SU-DHL-6 (cell line): ENCODE measurements around the gene HNRNPA1.

Experiments used
- CTCF ChIP-seq: fragments of 200-600 bp; sonication (generic); IDR thresholded peaks from one replicate; pipeline ENCODE4 v1.5.1; 2017; ENCODE audit warnings: antibody characterized with exemption, mild to moderate bottlenecking, low read length, moderate library complexity; ENCODE audit not compliant: insufficient read depth, poor library complexity, severe bottlenecking
- EZH2phosphoT487 ChIP-seq: fragments of 200-600 bp; sonication (generic), shearing (Covaris generic); conservative IDR thresholded peaks from 2 replicates; pipeline ENCODE4 v1.6.1; 2018; ENCODE audit warnings: mild to moderate bottlenecking, antibody characterized with exemption, low read length, moderate library complexity, mixed read lengths

DNA sequence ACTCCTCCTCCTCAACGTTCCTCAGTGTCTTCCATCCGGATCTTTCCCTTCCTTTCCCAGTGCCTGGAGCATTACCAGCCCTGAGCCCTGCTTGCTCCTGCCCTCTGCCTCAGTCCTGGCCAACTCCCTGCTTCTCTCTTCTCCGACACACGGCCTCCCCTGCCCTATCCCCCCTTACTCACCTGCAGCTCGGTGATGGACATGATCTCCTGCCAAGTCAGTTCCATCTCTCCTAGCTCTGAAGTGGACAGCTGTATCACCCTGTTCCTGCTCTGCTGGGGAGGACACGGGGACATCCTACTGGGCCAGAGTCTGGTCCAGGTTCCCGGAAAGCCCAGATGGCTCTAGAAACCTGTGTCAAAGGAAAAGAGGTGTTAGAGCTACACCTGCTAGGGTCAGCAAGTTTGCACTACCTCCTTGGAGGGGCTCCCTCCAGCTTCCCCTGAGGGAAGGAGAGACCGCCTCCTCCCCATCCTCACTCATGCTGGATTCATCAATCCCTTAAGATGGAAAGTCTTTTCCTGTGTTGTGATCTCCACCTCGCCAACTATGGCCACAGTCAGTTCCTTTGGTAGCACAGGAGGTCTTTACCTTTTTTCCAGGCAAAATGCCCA lies 14.5 kb downstream of the HNRNPA1 start:
- TF ChIP-seq CTCF (no peak), EZH2phosphoT487 (no peak)
